ENCODE data around the gene SLC6A1. TPM values are rescaled to one million over a fixed set of nuclear protein-coding genes. Genes with fewer than 3 reads are reported as not detected.

The SLC6A1 gene
- total and polyA plus RNA-seq, 12 donors, result 0.55 to 2.7 (median 1.7) TPM

DNA sequence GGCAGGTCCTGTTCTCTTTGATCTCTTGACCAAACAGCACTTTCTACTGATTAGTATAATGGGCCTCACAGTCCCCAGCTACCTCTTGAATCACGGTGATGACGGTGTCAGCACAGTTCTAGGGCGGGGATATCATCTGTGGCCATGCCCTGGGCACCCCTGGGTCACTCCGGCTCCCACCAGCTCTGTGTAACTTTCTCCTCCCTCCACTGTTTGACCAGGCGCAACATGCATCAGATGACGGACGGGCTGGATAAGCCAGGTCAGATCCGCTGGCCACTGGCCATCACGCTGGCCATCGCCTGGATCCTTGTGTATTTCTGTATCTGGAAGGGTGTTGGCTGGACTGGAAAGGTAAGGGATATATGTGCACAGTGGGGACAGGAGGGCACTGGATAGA is 29.6 kb downstream of the SLC6A1 start:
- Histone ChIP-seq H3K27me3 (peaks cover 0 to 19% (median 4%) of the 10 kb centered on the region in 7 donors), H3K27ac (no peak overlapping the region), H3K4me3 (no peak overlapping the region), H3K4me1 (no peaks in the 10 kb centered on the region), H3K36me3 (peaks cover 0 to 19% (median 0%) of the 10 kb centered on the region in 9 donors), H3K9me3 (peaks cover 0 to 8% (median 0%) of the 10 kb centered on the region in 11 donors)
- TF ChIP-seq, protein P1, sequence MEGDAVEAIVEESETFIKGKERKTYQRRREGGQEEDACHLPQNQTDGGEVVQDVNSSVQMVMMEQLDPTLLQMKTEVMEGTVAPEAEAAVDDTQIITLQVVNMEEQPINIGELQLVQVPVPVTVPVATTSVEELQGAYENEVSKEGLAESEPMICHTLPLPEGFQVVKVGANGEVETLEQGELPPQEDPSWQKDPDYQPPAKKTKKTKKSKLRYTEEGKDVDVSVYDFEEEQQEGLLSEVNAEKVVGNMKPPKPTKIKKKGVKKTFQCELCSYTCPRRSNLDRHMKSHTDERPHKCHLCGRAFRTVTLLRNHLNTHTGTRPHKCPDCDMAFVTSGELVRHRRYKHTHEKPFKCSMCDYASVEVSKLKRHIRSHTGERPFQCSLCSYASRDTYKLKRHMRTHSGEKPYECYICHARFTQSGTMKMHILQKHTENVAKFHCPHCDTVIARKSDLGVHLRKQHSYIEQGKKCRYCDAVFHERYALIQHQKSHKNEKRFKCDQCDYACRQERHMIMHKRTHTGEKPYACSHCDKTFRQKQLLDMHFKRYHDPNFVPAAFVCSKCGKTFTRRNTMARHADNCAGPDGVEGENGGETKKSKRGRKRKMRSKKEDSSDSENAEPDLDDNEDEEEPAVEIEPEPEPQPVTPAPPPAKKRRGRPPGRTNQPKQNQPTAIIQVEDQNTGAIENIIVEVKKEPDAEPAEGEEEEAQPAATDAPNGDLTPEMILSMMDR (IDR thresholded peaks at IDR 0.05), result no peak
- intact Hi-C loops (cut with DNase I), result no loop called here
- ATAC-seq (no peak), DNase-seq (no peak)
- WGBS, 2 donors, result 87 to 89% methylated on average over 10 of the region's 10 CpGs

DNA sequence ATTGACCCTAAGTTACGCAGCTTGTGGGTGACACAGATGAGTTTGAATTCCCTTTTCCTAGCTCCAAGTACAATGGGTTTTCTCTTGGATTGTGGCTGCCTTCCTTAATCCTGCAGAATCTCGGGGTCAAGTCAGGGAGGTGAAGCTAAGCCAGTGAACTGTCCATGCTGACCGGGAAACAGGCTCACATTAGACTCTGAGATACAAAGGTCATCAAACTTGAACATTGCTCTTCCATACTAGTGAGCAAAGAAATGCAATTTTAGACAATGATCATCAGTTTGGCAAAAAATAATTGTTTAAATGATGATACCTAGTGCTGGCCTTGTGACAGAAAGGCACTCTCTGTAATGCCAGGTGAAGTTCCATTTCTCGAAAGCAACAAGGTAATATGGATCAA is 31.6 kb downstream of the SLC6A1 start:
- WGBS, 2 donors, result 82 to 87% methylated on average over 4 of the region's 4 CpGs
- Histone ChIP-seq H3K36me3 (peaks cover 0 to 34% (median 0%) of the 10 kb centered on the region in 9 donors), H3K4me1 (no peaks in the 10 kb centered on the region), H3K27me3 (peaks cover 0 to 25% (median 10%) of the 10 kb centered on the region in 7 donors), H3K9me3 (peaks cover 0 to 11% (median 0%) of the 10 kb centered on the region in 11 donors), H3K27ac (no peak overlapping the region), H3K4me3 (no peak overlapping the region)
- TF ChIP-seq, protein P1 (IDR thresholded peaks at IDR 0.05), result no peak
- ATAC-seq (no peak), DNase-seq (no peak)
- intact Hi-C loops (cut with DNase I), result no loop called here

DNA sequence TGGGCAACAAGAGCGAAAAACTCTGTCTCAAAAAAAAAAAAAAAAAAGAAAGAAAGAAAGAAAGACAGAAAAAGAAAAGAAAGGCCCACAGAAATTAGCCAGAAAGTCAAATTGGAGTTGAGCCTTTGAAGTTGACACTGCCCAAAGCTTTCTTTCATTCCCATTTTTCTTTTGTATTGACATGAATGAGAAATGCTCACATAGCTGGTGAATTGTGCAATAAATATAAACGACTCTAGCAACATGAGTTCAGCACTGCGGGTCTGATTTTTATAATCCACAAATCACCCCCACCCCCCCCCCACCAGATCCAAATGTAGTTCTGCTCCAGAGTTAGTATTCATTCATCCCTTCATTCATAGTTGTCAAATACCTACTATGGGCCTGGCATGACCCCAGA is 37.4 kb downstream of the SLC6A1 start:
- H3K4me1 ChIP-seq, result no peaks in the 10 kb centered on the region
- peaks cover 0 to 38% (median 0%) of the 10 kb centered on the region in 9 donors for H3K36me3 ChIP-seq
- intact Hi-C loops (cut with DNase I), result no loop called here
- TF ChIP-seq, protein P1 (IDR thresholded peaks at IDR 0.05), result no peak
- ATAC-seq, result no peak
- H3K4me3 ChIP-seq, result no peak overlapping the region
- 81 to 84% methylated on average over 3 of the region's 3 CpGs for WGBS, 2 donors
- peaks cover 0 to 31% (median 3%) of the 10 kb centered on the region in 7 donors for H3K27me3 ChIP-seq
- no peak overlapping the region for H3K27ac ChIP-seq
- no peak for DNase-seq
- peaks cover 0 to 11% (median 0%) of the 10 kb centered on the region in 11 donors for H3K9me3 ChIP-seq

- 89 to 92% methylated on average over 3 of the region's 3 CpGs for WGBS, 2 donors
- Histone ChIP-seq H3K4me3 (no peak overlapping the region), H3K27ac (no peak overlapping the region), H3K27me3 (peaks cover 0 to 40% (median 10%) of the 10 kb centered on the region in 7 donors), H3K9me3 (no peaks in the 10 kb centered on the region), H3K4me1 (no peaks in the 10 kb centered on the region), H3K36me3 (peaks cover 0 to 11% (median 0%) of the 10 kb centered on the region in 9 donors)
- TF ChIP-seq, protein P1 (IDR thresholded peaks at IDR 0.05), result no peak
- DNase-seq (no peak), ATAC-seq (no peak)
- intact Hi-C loops (cut with DNase I), result no loop called here
These were observed 41.3 kb downstream of the SLC6A1 start for GRCh38 chr3:11033871-11034270.
